ENCODE results near the gene FAAP24.
"Not testable (repeated sequence)": the region's sequence is repeated elsewhere in the genome, so short reads cannot be mapped to it uniquely, and the experiment has no call there.

FAAP24 gene

DNA sequence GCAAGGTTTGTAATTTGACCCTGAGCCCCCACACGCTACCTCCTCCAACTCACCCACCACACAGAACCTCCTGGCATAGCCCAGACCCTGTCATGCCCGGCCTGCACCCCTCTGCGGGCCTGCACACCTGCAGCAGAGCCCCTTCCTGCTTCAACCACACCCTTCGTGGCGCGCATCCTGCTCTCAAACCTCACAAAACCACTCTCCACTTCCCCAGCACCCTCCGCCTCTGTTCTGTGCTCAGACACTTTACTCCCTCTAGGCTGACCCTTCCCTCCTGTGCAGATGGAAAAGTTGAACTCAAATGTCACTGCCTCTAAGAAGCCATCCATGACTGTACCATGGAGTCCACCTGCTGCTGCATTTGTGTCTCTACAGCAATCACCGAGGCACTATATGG lies 28.5 kb downstream of the FAAP24 start:
- DNase-seq, result no peak

- DNase-seq, result no peak
These were observed 28.9 kb downstream of the FAAP24 start for GRCh38 chr19:33000910-33001309.

DNA sequence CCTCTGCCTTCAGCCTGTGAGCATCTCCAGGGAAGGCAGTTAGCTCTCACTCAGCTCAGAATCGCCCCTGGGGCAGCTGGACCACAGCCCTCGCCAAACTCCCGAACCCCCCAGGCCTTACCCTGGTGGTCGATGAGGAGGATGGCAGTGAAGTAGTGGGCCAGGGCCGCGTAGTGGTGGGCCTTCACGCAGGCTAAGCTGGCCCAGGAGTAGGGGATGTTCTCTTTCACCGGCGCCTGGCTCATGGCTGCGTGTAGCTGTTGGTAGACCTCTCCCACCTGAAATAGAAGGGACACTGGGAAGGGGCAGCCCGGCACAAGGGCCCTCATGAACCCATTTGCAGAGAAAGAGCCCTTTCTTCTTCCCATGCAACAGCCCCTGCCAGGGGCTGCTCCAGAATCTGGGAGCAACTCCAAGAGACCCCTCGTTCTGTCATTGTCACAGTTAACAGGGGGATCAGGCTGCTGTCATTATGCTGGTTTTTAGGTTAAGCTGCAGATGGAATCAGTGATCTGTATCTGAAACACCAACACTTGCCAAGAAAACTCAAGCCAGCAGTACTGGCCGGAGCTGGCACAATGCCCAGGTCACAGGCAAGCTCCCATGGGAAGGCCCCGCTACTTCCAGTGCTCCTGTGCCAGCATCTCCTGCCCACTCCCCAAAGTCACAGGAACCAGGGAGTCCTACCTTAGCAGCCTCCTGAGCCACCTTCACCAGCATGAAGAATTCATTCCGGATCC lies 30.3 kb downstream of the FAAP24 start:
- DNase-seq, result not testable (repeated sequence)

DNA sequence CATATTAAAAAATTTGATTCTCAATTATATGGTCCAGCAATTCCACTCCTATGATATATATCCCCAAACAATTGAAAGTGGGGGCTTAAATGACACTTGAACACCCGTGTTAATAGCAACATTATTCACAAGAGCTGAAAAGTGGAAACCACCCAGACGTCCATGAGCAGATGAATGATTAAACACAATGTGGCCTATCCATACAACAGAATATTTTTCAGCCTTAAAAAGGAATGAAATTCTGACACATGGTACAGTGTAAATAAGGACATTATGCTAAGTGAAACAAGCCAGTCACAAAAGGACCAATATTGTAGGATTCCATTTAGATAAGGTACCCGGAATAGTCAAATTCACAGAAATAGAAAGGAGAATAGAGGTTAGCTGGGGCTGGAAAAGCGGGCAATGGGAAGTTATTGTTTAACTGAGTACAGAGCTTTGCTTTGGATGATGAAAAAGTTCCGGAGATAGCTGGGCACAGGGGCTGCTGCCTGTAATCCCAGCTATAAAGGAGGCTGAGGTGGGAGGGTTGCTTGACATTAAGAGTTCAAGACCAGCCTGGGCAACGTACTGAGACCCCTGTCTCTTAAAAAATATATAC lies 31.5 kb downstream of the FAAP24 start:
- not testable (repeated sequence) for DNase-seq

- DNase-seq, result no peak
These were observed 33.4 kb downstream of the FAAP24 start for GRCh38 chr19:33005440-33005839.

GRCh38 chr19:33008738-33009137 lies 36.7 kb downstream of the FAAP24 start:
- no peak for DNase-seq

- DNase-seq, result not testable (repeated sequence)
These were observed 38.8 kb downstream of the FAAP24 start for GRCh38 chr19:33010891-33011290.

- DNase-seq, result no peak
These were observed 50.6 kb downstream of the FAAP24 start for GRCh38 chr19:33022472-33023116.

DNA sequence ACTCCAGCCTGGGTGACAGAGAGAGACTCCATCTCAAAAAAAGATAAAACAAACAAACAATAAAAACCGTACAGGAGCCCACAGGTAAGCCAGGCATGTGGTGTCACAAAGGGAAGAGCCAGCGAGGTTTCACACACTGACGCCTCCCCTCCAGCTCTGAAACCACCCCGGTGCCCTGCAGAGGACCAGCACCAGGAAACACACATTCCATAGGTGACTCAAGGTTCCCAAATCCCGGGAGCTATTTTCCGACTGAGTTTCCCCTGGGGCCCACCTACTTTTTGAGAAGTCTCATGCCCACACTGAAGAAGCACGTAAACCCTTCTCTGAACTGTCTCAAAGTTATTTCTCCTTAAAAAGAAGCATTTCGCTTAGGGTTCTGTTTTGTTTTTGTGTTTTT lies 52.4 kb downstream of the FAAP24 start:
- no peak for DNase-seq

DNA sequence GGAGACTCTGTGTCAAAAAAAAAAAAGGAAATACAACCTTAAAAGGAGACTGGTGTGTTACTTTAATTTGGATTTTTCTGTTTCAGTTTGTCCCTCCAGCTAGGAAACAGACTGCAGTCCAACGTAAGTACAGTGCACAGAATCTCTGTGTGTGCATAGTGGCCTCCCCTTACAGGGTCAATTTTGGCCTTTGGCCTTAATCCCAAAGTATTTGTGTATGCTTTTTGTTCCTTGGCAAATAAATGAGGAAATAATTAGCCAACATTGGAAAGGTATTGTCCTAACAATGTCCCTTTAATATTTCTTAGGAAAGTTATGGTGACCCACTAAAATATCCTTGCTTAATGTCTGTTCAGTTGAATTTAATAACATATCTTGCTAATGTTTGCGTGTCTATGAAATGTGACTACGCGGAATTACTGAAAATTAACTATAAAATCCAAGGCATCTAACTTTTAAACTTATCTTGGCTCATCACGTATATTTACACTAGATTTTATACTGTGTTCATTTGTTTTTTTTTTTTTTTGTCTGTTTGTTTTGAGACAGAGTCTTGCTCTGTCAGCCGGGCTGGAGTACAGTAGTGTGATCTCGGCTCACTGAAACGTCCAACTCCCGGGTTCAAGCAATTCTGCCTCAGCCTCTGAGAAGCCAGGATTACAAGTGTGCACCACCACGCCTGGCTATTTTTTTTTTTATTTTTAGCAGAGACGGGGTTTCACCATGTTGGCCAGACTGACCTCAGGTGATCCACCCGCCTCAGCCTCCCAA lies 53.6 kb downstream of the FAAP24 start:
- not testable (repeated sequence) for DNase-seq

DNA sequence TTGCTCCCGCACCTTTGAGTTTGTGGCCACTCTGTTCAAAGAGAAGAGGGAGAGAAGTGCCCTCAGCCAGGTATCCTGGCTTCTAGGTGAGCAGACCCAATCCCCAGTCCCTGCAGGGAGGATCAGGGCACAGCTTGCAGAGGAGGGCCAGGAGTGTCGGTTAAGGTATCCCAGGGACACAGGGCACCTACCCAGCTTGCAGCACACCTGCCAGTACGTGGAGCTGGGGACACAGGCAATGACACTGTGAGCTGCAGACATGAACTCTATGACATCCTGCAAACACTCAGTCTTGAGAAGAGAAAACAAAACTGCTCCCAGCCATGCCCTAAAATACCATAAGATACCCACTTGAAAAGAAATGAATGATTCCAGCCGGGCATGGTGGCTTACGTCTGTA lies 54.6 kb downstream of the FAAP24 start:
- not testable (repeated sequence) for DNase-seq

Data from GOT3 (cell line).